GM06990 (cell line): ENCODE data around the gene PHIP.
"Not testable (repeated sequence)": the region's sequence is repeated elsewhere in the genome, so short reads cannot be mapped to it uniquely, and the experiment has no call there.

Source experiments
- DNase-seq: peaks from one replicate; pipeline ENCODE4 v3.0.0-alpha.2; 2011; ENCODE audit not compliant: insufficient read length; ENCODE audit errors: extremely low read depth
- H3K27me3 ChIP-seq: replicated peaks from 2 replicates; pipeline ENCODE4 v1.6.0; 2011; ENCODE audit warnings: low read length; ENCODE audit not compliant: control insufficient read depth, insufficient read depth
- H3K36me3 ChIP-seq: 2 replicates; pipeline ENCODE4 v1.5.1; 2011; ENCODE audit warnings: low read length; ENCODE audit not compliant: control insufficient read depth, insufficient read depth
- H3K4me3 ChIP-seq: replicated peaks from 2 replicates; pipeline ENCODE4 v1.5.1; 2011; ENCODE audit warnings: low read depth, mild to moderate bottlenecking, control low read depth, low read length
- CTCF ChIP-seq: IDR thresholded peaks from 2 replicates; pipeline ENCODE4 v1.5.1; 2011; ENCODE audit warnings: low read length, control low read depth, mild to moderate bottlenecking, inconsistent platforms; ENCODE audit not compliant: insufficient read depth, poor library complexity, severe bottlenecking

PHIP gene

GRCh38 chr6:79111549-79111948, 33.5 kb upstream of the PHIP start:
- no peak for TF ChIP-seq CTCF
- Histone ChIP-seq H3K4me3 (no peak overlapping the region), H3K27me3 (no peaks in the 10 kb centered on the region), H3K36me3 (no peaks in the 10 kb centered on the region)
- DNase-seq, result no peak

DNA sequence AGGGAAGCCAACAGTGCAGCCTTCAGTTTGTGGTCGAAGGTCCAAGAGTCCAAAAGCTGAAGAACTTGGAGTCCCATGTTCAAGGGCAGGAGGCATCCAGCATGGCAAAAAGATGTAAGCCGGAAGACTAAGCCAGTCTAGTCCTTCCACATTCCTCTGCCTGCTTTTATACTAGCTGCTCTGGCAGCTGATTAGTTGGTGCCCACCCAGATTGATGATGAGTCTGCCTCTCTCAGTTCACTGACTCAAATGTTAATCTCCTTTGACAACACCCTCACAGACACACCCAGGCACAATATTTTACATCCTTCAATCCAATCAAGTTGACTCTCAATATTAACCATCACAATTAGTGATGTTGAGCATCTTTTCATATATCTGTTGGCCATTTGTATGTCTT, 23.1 kb upstream of the PHIP start:
- no peak for DNase-seq
- Histone ChIP-seq H3K4me3 (no peak overlapping the region), H3K36me3 (no peaks in the 10 kb centered on the region), H3K27me3 (no peaks in the 10 kb centered on the region)
- TF ChIP-seq CTCF, result no peak

DNA sequence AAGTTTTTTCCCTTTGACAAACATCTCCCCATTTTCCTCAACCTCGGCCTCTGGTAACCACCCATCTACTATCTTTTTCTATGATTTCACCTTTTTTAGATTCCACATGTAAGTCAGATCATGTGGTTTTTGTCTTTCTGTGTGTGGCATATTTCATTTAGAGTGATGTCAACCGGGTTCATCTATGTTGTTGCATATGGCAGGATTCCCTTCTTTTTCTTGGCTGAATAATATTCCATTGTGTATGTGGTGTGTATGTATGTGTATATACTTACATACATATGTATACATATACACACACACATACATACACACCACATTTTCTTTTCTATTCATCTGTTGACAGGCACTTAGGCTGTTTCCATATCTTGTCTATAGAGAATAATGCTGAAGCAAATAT, 22.2 kb upstream of the PHIP start:
- no peaks in the 10 kb centered on the region for H3K36me3 ChIP-seq
- no peak for TF ChIP-seq CTCF
- no peak overlapping the region for H3K4me3 ChIP-seq
- no peaks in the 10 kb centered on the region for H3K27me3 ChIP-seq
- DNase-seq, result no peak

GRCh38 chr6:79094938-79095337, 16.9 kb upstream of the PHIP start:
- no peak for DNase-seq
- H3K36me3 ChIP-seq, result no peaks in the 10 kb centered on the region
- H3K4me3 ChIP-seq, result no peak overlapping the region
- no peaks in the 10 kb centered on the region for H3K27me3 ChIP-seq
- no peak for TF ChIP-seq CTCF

GRCh38 chr6:79091801-79092200, 13.7 kb upstream of the PHIP start:
- not testable (repeated sequence) for H3K27me3 ChIP-seq, DNase-seq, H3K36me3 ChIP-seq, H3K4me3 ChIP-seq

- Histone ChIP-seq H3K27me3 (no peaks in the 10 kb centered on the region), H3K36me3 (no peaks in the 10 kb centered on the region), H3K4me3 (no peak overlapping the region)
- DNase-seq, result no peak
- TF ChIP-seq CTCF, result no peak
Measured at GRCh38 chr6:79089552-79090404, 11.7 kb upstream of the PHIP start.
